NCI-H2196 (cell line): ENCODE data around the gene NMU.
"Not testable (repeated sequence)": the region's sequence is repeated elsewhere in the genome, so short reads cannot be mapped to it uniquely, and the experiment has no call there.

Experiments
- DNase-seq: peaks from one replicate; lab custom pipeline; 2025; ENCODE audit not compliant: unreplicated experiment; lab: John Stamatoyannopoulos, UW

Gene NMU

DNA sequence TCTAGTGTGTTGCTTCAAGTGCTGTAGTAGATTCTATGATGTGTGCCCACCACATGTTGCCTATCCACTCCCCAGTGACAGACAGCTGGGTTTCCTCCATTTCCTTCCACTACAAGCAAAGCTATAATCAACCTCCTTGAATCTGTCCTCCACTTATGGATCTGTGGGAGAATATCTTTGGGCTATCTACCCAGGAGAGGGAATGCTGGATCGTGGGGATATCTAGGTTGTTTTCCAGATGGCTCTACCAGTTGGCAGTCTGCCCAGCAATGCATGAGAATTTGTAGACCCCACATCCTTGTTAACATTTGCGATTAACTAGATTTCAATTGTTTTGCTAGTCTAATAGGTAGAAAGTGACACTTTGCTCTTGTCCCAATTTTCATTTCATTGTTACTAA is 10.3 kb downstream of the NMU start:
- DNase-seq: no peak

DNA sequence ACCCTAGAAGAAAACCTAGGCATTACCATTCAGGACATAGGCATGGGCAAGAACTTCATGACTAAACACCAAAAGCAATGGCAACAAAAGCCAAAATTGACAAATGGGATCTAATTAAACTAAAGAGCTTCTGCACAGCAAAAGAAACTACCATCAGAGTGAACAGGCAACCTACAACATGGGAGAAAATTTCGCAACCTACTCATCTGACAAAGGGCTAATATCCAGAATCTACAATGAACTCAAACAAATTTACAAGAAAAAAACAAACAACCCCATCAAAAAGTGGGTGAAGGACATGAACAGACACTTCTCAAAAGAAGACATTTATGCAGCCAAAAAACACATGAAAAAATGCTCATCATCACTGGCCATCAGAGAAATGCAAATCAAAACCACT is 12.0 kb downstream of the NMU start:
- not testable (repeated sequence) for DNase-seq

DNA sequence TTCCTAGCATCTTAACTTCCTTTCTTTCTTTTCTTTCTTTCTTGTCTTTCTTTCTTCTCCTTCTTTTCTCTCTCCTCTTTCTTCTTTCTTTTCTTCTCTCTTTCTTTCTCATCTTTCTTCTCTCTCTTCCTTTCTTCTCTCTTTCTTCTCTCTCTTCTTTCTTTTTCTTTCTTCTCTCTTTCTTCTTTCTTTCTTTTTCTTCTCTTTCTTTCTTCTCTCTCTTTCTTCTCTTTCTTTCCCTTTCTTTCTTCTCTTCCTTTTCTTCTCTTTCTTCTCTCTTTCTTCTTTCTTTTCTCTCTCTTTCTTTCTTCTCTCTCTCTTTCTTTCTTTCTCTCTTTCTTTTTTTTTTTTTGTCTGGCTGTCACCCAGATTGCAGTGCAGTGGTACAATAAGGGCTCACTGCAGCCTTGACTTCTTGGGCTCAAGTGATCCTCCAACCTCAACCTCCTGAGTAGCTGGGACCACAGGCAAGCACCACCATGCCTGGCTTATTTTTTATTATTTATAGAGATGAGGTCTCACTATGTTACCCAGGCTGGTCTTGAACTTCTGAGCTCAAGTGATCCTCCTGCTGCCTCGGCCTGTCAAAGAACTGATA is 17.5 kb downstream of the NMU start:
- DNase-seq: no peak

DNA sequence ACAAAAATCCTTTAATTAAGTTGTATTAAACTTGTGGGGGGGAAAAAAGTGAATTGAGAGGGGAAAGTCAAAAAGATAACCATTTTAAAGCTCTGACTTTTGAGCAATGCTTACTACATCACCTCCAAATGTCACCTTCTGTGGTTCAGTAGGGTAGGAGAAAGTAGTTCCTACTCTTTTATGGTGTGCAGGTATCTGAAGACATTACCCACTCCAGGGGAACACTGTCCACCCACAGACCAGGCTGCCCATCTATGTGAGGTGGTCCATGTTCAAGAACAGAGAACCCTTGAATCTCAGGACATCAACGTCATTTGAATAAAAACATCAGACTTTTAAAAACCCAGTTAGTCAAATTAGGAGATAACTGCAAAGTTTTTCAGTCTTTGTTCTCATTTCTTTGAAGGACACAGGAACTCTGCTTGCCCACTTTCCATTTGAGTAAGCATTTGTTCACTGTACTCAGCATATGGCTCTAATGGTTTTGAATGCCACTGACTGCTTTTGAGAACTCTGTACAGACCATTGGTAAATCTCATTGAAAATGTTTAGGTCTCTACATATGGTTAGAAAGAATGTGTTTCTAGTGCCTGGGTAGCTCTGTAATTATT is 18.4 kb downstream of the NMU start:
- no peak for DNase-seq

DNA sequence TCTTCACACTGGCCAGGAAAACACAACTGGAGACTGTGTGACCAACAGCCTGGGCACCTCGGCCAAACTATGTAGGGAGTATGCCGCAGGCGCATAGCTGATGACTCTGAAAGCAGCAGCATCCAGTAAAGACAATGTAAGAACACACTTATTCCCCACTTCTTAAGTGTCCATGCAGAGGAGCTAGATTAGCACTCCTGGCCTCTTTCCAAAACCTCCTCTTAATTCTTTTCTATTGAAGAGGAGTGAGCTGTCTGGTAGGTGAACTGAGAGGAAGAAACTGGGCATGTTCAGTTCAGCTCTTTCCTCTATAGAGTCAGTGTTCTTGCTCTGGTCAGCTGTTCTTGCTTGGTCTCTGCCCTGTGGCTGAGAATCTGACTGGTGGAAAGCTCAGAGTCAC is 21.1 kb downstream of the NMU start:
- no peak for DNase-seq

DNA sequence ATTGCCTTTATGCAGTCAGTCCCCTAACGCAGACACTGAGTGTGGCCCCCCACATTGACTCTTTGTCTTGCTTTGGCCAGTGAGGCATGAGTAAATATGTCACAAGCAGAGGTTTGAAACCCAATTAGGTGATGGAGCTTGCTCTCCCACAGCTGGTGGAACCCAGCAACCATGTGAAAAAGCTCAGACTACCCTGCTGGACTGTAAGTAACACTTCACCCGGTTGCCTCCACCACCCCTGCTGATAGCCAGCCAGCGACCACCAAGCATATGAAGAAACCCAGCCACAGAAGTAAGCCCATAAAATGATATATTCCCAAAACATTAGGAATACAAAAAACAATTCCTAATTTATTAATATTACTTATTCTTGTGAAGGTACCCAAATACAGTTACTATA is 22.5 kb downstream of the NMU start:
- no peak for DNase-seq

DNA sequence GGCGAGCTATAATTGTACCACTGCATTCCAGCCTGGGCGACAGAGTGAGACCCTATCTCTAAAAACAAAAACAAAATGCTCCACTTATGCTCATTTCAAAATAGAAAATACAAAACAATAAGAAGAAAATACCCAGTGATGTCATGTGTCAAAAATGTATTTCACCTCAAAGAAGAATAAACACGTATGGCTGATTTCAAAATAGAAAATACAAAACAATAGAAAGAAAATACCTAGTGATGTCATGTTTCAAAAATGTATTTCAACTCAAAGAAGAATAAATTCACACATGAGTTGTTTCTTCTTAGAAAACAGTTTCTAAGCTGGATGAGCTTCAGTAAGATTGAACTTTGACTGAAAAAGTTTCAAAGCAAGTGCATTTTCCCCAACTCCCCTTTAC is 23.8 kb downstream of the NMU start:
- no peak for DNase-seq

DNA sequence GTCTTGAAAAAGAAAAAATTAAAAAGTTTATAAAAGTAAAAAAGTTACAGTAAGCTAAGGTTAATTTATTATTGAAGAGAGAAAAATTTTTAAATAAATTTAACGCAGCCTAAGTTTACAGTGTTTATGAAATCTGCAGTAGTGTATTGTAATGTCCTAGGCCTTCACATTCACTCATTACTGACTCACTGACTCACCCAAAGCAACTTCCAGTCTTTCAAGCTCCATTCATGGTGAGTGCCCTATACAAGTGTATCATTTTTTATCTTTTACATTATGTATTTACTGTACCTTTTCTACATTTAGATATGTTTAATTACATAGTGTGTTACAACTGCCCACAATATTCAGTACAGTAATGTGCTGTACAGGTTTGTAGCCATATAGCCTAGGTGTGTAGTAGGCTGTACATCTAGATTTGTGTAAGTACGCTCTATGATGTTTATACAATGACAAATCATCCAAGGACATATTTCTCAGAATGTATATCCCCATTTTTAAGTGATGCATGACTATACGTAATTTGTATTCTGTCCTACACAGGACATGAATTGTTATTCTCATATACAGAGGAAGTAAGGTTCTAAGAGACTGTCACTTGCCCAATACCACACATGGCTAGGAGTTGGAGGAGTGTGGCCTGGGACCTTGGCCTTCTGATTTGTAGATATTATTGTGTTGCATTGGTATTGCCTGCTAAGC is 24.6 kb downstream of the NMU start:
- no peak for DNase-seq

DNA sequence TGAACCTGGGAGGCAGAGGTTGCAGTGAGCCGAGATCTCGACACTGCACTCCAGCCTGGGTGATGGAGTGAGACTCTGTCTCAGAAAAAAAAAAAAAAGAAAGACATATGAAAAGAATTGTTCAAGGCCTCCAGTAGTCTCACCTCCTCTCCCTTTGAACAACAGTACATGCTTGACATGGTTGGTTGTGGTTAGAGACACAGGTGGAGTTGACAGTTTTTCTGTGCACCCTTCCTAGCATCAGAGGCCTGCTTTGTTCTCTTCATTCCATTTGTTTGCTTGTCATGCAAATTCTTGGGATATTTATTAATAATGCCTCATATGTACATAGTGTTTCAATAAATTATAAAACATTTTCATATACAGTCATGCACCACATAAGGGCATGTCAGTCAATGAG is 25.7 kb downstream of the NMU start:
- DNase-seq: no peak

DNA sequence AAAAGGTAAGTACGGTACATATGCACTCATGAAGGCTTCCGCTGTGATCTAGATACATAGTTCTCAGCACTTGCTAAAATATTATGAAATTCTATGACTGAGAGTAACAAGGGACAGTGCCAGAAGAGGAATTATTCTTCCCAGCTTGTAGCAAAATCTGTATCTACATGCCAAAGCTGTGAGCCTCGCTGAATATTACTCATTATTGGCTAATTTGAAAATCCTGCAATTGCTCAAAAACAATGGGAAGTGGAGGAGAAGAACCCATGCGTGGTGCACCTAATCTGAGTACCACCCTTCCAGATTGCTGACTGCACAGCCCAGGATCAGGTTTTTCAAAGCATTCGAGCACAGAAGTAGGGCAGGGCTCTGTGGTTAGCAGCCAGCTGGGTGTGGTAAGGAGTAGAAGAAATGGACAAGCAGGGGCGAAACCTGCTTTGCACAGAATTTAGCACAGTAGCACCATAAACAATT is 26.7 kb downstream of the NMU start:
- DNase-seq: no peak

DNA sequence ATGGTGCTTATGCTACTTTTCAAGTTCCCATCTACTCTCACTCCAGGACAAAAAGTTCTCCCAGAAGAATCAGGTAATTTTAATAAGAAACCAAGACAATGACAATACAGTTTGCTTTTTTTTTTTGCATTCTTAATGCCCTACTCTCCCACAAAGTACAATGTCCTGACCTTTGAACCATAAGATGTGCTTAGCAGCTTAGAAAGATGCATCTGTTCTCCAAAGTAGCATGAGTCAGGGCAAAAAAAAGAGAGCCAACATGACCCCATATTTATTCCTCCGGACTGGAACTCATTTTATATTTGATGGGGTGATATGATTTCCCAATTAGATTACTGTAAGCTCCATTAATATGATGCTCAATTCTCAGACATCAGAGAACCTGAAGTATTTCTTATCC is 27.5 kb downstream of the NMU start:
- no peak for DNase-seq

DNA sequence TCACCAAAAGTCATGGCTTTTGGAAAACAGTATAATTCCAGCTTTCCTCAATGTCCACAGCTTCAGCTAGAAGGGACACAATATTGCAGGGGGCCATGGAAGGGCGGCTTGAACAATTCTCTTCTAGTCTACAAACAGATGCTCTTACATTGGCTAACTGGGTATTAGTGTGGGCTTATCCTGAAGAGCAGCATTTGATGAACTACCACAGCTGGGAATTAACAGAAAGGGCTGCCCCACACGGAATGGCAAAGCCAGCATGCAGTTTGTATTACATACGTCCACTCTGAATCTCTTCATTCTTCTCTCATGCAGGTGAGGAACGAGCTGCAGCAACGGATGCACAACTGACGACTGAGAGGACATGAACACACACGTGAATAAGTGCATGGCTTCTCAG is 31.1 kb downstream of the NMU start:
- no peak for DNase-seq

DNA sequence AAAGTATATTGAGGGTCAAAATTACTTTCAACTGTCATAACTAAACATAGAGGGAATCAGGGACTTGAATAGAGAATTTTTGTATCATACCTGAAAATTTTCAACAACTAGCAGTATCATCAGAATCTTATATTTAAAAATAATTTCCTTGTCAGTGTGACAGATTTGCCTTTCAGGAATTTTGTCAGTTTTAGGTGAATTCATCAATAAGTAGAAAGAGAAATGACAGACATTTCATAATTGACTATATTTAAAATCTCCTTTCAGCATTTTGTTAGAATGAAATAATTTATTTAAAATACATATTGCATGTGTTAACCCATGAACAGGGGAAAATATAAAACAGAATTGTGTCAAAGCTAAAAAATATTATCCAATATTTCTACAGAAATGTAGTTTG is 35.5 kb downstream of the NMU start:
- DNase-seq: no peak

DNA sequence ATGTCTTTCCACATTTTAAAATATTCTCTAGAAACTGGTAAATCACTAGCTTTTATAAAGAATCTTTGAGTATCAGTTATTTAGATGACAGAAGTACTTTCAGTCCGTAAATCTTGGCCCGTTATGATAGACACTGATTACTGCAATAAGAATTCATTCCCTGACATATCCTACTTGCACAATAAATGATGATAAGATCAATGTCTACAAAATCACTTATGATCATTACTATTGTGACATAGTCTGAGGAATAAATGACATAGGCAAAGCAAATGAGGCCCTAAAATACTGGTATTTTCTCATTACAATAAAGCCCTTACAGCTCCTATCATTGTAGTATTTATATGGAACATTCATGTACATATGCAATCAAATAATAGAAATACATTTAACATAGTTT is 37.5 kb downstream of the NMU start:
- no peak for DNase-seq

DNA sequence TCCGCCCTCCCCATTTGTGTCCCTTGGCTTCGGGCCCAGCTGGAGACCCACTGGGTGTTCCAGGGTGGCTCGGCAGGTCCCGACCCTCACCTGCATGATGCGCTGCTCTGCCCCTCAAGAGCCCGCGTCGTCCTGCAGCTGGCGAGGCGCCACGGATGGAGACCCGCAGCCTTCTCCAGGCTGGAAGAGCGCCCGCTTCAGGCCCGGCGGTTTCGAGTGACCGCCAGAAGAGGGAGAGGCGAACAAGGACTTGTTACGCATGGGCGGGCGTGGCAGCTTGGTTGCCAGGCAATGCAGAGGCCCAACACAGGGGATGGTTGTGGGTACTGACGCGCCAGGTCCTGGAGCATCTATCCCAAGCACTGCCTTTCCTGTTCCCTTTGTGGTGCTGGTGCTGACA is 44.1 kb downstream of the NMU start, which contains the start of gene PDCL2:
Gene PDCL2, minus strand, starts transcription at position 232 of the 400 bp plus-strand sequence. Its CDS starts 136 bp downstream, at position 96.
- DNase-seq: no peak

DNA sequence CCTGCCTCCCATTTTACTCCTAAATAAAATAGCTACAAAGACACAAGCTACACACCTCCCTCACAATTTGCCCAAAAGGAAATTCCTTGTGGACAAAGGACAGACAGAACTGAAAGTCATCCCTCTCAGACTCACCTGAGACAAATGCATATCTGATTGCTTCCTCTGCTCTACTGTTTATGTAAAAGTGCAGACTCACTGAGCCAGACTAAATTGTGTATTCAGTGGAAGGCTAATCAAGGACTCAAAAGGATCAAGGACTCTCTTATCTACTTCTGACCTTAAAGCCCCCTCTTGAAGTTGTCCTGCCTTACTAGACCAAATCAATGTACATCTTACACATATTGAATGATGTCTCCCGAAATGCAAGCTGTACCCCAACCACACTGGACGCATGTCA is 47.9 kb downstream of the NMU start:
- DNase-seq: no peak

DNA sequence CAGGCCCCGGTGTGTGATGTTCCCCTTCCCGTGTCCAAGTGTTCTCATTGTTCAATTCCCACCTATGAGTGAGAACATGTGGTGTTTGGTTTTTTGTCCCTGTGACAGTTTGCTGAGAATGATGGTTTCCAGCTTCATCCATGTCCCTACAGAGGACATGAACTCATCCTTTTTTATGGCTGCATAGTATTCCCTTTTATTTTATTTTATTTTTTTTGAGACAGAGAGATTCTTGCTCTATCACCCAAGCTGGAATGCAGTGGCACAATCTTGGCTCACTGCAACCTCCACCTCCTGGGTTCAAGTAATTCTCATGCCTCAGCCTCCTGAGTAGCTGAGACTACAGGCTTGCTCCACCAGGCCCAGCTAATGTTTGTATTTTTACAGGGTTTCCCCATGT is 53.3 kb downstream of the NMU start:
- not testable (repeated sequence) for DNase-seq

DNA sequence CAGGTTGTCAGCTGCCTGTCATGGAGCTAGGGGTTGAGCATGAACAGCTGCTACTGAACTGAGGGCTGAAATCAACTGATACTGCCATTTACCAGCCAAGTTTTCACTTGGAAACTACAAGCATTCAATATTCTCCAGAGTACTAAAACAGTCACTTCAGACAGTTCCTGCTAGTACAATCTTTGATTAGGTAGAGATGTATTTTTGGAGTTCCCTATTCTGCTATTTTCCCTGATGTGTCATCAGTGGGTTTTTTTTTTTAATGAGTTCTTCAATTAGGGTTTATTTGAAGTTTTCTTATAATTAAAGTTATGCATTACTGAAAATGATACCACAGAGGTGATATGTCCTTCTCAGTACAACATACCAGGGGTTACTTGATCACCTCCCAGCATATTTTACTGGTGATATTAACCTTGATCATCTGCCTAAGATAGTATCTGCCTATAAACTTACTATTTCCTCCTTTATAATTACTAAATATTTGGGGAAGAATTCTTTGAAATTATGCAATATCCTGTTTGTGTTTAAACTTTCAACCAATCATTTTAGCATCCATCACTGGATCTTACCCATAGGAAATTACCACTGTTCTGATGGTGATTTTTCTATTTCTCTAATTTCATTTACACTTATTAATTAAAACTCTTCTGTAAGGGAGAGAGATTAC is 57.6 kb downstream of the NMU start:
- no peak for DNase-seq

DNA sequence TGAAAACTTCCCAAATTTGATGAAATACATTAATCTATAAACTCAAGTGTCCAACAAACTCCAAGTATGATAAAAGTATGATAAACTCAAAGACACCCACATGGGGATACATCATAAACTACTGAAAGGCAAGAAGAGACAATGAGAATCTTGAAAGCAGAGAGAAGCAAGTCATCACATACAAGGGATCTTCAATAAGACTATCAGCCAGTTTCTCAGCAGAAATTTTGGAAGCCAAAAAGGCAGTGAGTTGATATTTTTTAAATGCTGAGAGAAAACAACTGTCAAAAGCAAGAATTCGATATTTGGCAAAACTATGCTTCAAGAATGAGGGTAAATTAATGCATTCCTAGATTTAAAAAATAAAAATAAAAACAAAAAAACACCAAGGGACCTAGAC is 60.6 kb downstream of the NMU start:
- DNase-seq: no peak

DNA sequence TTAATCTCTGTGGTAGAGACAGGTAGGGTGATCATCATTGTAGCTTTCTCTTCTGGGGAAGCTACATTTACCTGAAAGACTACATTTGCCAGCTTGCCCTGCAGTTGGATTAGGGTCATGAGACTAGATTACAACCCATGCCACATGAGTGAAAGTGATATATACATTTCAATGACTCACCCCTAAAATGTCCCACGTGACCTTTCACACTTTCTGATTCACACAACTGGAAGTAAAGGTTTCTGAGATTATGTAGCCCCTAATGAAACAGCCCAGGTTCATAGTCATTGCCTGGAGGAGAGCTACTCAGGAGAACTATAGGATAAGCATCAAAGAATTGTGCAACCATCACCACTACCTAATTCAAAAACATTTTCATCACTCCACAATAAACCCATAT is 61.8 kb downstream of the NMU start:
- no peak for DNase-seq

DNA sequence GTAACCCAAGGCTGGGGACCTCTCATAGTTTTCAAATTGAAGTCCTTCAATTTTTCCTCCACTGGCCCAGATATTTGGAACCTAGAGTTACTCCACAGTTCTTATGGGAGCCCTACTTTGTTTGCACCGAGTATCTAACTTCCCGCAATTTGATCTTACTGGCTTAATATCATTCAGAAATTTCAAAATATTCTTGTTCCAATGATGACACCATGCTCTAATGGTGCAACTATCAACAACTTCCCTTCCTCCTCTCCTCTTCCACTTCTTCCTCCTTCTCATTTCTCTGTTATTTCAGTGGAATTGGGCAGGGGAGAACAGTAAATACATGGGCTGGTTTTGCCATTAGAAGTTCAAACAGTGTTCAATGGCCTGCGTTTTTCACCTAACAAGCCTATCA is 64.3 kb downstream of the NMU start:
- DNase-seq: no peak

DNA sequence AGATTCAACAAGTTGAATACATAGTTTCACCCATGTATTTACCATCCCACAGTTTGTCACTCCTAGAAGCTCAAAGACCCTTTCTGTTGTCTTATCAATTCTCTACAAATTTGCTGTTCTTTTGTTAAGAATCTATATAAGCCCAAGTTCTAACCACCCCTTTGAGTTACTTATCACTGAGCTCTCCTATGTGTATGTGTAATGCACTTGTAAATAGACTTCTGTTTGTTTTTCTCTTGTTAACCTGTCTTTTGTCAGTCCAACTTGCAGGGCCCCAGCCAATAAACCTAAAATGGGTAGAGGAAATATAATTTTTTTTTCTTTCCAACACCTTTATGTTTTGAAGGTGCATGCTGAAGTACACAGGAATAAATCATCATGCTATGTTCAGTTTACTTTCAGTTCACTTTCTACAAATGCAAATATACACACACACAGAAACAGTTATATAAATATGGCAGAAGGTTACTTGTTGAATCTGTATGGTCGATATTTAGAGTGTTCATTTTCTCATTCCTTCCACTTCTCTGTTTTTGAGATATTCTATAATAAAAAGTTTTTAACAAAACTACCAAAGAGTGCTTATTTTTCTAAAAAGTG is 67.1 kb downstream of the NMU start:
- DNase-seq: no peak
